Hematopoietic multipotent progenitor cell treated with erythropoietin and hydrocortisone succinate and interleukin-3 and kit ligand, for 15 days (in vitro differentiated cells): Measurements from ENCODE around the gene MC1R.
"Not testable (repeated sequence)": the region's sequence is repeated elsewhere in the genome, so short reads cannot be mapped to it uniquely, and the experiment has no call there.

Experiments used
- DNase-seq: peaks from one replicate; pipeline ENCODE4 v3.0.0-alpha.2; 2015; ENCODE audit warnings: low spot score

Gene MC1R

DNA sequence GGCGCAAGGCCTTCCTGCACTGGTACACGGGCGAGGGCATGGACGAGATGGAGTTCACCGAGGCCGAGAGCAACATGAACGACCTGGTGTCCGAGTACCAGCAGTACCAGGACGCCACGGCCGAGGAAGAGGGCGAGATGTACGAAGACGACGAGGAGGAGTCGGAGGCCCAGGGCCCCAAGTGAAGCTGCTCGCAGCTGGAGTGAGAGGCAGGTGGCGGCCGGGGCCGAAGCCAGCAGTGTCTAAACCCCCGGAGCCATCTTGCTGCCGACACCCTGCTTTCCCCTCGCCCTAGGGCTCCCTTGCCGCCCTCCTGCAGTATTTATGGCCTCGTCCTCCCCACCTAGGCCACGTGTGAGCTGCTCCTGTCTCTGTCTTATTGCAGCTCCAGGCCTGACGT lies 17.0 kb downstream of the MC1R start:
- not testable (repeated sequence) for DNase-seq

DNA sequence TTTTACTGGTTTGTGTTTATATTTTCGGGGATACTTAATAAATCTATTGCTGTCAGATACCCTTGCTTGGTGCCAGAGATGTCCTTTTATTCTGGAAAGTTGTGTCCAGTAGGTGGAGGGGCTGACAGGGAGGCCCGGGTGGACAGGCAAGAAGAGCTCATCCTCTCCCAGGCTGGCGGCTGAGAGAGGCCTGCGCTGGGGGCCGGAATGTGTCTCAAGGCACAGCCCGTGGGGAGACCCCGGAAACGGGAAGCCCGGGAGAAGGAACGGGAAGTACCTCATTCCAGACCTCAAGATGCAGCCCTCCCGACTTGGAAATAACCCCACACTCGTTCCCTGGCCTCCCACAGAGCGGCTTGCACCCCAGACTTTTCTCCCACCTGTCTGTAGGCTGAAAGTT lies 17.4 kb downstream of the MC1R start:
- no peak for DNase-seq

DNA sequence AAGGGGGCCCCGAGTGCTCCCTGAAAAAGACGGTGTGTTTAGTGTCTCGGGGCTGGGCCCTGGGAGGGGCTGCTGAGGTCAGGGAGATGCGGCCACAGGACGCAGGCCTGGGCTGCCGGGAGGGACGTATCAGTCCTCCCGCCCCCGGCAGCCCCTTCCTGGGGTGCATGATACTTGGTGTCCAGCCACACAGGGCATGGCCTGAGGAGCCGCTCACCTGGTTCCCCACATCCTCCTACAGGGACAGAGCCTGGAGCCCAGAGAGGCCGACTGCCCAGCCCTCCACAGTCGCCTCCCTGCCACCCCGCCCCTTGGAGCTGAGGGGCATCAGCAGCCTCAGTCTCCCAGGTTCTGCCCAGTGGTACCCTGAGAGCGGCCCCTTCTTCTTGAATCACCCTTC lies 17.8 kb downstream of the MC1R start:
- no peak for DNase-seq

DNA sequence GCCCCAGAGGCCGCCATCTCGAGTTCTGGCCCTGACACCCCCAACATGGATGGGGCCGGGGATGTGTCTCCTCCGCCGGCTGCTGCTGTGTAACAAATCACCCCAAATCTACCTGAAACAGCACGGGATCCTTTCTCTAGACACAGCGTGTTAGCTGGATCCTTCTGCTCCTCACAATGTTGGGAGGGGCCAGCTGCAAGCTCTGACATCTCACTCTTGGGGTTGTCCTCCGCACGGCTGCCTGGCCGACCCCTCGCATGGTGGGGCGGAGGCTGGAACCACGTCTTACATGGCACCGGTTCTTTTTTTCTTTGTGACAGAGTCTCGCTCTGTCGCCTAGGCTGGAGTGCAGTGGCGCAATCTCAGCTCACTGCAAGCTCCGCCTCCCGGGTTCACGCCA lies 18.3 kb downstream of the MC1R start:
- no peak for DNase-seq

DNA sequence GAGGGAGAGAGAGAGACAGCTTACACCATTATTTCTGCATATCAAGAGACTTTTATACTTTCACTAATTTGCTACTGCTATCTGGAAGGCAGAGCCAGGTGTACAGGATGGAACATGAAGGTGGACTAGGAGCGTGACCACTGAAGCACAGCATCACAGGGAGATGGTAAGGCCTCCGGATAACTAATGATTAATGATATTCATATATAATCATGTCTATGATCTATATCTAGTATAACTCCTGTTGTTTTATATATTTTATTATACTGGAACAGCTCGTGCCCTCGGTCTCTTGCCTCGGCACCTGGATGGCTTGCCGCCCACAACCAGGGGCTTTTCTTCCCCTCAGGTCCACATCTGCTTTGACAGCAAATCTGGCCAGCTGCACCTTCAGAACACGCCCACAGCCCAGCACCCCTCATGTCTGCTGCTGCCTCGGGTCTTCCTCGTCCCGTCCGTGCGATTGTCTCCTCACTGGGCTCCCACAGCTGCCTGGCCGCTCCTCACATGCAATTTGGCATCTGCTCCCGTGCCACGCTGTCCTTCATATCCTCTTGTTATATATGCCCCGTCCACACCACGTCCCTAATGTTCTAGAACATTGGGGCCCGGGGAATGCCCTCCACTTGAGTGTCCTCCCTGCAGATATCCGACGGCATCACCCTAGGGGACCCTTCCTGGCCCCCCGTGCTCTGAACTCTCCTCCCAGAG lies 19.7 kb downstream of the MC1R start:
- DNase-seq = no peak

DNA sequence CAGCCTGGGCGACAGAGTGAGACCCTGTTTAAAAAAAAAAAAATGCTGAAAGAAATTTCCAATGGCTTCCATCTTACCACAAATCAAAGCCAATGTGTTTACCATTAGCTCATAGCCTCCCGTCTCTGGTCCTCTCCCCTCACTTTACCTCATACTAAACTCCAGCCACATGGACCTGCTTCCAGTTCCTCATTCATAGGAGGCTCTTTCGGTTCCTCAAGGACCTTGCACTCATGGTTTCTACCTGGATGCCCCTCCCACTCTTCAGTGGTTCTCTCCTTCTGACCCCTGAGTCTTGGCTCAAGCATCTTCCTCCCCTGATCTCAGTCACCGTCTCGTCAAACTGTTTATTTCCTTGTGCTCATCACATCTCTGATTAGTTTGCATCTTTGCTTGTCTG lies 26.1 kb downstream of the MC1R start:
- DNase-seq = no peak

DNA sequence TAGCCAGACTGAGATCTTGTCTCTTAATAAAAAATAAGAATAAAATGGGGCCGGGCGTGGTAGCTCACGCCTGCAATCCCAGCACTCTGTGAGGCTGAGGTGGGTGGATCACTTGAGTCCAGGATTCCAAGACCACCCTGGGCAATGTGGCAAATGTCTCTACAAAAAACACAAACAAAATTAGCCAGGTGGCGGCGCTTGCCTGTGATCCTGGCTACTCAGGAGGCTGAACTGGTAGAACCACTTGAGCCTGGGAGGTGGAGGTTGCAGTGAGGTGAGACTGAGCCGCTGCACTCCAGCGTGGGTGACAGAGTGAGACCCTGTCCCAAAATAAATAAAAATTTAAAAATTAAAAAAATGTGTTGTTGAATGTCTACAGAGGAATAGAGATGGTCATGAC lies 27.0 kb downstream of the MC1R start:
- DNase-seq = no peak

DNA sequence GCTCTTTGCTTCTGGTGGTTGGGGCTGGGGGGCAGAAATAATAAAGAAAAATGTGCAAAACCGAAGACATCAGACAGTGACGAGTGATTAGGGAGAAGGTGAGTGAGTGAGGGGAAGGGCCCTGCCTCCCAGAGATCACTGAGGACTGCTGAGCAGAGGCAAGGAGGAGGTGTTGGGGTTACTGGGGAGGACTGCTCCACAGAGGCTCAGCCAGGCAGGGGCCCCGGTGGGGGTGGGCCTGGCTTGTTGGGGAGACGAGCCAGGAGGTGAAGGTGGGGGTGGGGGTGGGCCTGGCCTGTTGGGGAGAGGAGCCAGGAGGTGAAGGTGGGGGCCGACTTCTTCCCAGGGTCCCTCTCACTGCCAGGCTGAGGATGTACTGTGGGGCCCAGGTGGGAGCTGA lies 27.9 kb downstream of the MC1R start:
- no peak for DNase-seq

DNA sequence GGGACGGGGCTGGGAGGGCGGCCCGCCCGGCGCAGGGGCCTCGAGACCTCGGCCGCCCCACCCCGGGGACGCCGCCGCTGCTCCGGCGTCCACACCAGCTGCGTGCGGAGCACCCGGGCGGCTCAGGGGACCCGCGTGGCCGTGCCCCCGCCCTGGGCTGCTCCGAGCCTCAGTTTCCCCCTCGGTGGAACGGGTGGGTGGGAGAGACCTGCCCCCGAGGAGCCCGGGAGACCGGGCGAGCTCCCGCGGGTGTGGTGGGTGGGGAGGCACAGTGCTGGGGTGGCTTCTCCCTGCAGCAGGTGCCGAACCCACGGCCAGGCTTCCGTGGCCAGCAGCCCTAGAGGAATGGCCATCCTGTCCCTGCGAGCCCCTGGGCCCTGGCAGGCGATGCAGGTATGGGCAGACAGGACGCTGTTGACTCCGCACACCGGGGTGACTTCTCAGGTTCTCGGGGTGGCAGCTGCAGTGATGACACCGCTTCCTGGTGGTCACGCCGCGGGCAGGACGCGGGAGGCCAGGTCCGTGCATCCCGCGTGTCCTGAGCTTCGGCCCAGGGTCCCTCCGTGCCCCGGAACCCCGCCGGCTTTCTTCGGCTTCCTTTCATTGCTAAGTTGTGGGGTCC lies 30.6 kb downstream of the MC1R start:
- DNase-seq = no peak

DNA sequence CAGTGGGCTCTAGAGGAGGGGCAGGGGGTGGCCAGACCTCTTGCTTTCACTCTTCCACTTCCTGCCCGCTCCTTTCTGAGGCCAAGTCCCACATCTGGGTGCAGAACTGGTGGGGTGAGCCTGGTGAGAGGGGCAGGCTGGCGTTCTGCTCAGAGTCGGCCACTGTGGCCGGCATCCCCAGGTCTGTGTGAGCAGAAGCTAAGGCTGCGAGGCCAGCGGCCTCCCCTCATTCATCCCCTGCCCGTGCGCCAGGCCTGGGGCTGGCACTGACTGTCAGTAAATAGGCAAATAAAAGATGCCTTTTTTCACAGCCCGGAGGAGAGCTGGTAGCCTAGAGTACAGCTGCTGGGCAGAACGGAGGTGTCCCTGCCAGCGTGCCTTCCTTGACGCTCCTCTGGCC lies 31.1 kb downstream of the MC1R start:
- DNase-seq = no peak

DNA sequence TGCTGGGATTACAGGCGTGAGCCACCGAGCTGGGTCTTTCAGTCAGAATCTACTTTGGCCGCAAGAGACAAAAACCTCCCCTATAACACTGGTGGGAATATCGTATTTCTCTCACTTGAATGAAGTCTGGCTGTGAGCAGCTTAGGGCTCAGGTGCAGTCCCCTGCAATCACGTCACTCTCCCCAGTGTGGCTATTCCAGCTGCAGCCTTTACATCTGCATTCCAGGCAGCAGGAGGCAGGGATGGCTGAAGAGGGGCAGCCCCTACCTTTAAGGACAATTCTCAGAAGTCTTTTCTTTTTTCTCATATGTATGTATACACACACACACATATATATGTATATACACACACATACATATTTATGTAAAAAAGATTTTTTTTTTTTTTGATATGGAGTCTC lies 32.8 kb downstream of the MC1R start:
- DNase-seq = no peak

DNA sequence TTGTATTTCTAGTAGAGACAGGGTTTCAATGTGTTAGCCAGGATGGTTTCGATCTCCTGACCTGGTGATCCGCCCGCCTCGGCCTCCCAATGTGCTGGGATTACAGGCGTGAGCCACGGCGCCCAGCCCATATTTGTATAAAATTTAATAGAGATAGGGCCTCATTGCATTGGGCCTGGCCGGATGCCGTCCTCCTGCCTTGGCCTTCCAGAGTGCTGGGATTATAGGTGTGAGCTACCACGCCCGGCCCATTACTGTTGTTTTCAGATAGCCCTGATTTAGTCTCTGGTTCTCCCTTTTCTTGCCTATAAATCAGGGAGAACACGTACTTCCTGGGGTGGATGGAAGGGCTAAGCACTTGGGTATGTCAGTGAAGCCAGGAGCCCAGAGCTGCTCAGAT lies 33.4 kb downstream of the MC1R start:
- no peak for DNase-seq

DNA sequence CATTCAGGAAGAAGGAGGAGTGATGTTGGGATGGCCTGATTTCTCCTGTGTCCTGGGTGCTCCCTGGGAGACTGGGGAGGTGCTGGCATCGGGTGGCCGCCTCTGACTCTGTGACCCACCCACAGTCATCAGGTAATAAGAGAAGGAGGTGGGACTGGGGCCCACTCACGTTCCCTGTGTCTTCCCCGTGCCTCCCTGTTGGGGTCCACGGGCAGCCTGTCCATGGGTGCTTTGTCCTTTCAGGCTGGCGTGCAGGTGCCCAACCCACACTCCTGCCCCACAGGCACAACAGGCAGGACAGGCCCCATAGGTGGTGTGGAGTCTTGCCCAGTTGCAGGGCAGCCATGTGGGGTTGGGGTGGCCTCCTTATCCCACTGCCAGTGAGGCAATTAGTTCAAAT lies 33.9 kb downstream of the MC1R start:
- no peak for DNase-seq

DNA sequence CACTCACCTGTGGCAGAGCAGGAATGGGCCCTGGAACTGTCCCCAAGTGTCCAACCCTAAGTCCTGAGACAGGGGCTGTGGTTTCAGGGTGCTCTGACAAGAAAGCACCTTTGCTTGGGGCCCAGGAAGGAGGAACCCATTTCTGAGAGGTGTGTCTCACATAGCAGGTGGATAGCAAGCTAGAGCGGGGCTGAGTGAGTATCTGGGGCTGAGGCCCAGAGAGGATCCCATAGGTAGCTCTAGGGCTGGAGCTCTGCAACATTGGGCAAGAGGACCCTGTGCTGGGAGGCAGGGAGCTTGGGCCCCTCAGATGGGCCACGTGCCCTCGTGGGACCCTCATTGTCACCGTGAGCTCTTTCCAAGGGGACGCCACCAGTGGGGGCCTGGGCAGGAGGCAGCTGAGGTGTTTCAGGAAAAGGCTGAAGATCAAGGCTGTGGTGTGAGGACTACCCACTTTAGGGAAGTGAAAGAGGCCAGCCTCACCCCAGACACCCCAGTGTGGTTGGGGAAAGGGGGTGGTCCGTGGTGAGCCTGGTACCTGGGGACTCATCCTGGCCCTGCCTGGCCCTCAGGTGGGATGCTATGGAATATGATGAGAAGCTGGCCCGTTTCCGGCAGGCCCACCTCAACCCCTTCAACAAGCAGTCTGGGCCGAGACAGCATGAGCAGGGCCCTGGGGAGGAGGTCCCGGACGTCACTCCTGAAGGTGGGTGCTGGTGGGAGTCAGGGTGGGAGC lies 35.2 kb downstream of the MC1R start:
- no peak for DNase-seq

DNA sequence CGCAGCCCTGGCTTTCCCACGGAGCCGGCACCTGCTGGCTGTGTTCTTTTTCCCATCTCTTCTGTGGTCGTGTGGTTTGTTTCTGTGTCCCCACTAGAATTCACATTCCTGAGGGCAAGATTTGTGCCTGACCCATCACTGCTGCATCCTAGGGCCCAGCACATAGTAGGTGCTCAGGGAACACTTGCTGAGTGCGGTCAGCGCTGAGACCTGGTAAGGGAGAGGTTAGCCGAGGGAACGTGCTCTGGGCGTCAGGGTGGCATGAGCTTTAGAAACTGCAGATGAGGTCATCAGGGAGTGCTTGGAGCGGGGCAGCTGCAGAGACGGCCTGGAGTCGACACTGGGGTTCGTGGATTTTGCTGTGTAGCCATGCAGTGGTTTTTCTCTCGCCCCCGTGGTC lies 35.8 kb downstream of the MC1R start:
- DNase-seq = no peak

DNA sequence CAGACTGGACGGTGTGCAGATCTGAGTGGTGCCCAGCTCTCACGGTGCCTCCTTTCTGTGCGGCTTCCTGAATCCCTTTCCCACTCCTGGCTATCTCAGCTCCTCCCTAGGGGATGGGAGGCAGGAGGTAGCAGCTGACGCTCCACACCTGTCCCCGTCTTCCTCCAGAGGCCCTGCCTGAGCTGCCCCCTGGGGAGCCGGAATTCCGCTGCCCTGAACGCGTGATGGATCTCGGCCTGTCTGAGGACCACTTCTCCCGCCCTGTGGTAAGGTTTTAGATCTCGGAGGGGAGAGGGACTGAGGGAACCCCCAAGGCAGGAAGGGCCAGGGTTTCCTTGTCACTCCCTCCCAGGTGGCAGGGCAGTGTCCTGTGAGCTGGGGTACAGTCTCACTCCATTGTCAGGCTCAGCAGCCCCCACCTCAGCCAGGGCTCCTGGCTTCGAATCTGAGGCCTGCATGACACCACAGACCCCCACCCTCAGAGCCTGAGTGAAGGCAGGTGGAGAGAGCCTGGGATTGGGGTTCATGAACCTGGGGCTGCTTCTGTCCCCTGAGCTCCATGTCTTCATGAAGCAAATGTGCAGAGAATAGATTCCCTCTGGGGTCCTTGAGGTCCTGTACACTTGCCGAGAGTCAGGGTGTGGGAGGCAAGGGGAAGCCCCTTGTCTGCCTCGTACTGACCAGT lies 36.5 kb downstream of the MC1R start:
- no peak for DNase-seq

DNA sequence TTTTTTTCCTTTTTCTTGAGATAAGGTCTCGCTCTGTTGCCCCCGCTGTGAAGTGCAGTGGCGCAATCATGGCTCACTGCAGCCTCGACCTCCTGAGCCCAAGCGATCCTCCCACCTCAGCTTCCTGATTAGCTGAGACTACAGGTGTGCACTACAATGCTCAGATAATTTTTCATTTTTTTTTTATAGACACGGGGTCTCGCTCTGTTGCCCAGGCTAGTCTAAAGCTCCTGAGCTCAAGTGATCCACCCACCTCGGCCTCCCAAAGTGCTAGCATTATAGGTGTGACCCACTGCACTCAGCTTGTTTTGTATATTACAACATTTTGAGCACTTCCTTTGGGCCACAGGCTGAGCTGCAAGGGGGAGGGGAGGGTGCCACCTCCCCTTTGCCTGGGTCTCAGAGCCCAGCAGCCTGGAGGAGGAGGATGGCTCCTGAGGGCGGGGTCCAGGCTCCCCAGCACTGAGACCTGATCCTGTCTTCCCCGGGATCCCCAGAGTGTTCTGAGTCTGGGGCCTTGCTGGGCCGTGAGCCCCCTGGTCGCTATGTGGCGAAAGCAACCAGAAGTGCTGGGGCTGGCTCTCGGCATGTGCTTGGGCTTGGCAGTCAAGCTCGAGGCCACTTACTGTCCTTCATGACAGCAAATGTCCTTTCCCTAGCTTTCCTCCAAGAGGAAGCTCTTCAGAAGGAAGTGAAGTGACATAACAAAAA lies 38.0 kb downstream of the MC1R start:
- DNase-seq = no peak

DNA sequence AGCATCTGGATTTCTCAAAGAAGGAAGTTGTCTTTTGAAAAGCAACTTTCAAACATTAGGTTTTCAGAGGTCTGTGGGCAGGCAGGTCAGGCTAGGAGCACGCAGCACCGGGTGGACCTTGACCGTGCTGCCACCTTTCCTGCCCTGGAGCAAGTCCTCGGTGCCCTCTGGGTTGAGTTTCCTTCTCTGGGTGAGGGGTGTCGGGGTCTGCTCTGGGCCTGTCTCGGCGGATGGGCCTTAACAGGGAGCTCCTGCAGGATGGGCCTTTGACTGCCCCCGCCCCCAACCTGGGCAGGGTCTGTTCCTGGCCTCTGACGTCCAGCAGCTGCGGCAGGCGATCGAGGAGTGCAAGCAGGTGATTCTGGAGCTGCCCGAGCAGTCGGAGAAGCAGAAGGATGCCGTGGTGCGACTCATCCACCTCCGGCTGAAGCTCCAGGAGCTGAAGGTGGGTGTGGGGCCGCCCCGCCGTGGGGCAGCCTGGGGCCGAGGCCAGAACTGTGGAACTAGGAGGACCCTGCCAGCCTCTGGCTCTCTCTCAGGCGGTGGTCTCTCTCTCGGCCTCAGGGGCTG lies 38.6 kb downstream of the MC1R start:
- DNase-seq = no peak

DNA sequence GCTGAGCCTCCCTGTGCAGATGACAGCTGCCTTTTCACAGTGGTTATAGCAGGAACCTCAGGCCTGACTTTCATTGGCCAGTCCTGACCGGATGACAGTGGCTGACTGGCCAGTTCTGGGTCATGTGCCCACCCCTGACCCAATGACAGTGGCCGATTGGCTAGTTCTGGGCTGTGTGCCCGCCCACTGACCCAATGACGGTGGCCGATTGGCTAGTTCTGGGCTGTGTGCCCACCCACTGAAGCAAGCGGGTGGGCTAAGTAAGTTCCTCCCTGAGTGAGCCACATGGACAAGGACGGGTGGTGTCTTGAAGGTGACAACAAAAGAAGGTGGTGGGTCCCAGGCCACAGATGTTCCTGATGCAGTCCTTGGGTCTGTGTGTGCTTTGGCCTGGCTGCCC lies 39.4 kb downstream of the MC1R start:
- peak; percentile 8 for DNase-seq

DNA sequence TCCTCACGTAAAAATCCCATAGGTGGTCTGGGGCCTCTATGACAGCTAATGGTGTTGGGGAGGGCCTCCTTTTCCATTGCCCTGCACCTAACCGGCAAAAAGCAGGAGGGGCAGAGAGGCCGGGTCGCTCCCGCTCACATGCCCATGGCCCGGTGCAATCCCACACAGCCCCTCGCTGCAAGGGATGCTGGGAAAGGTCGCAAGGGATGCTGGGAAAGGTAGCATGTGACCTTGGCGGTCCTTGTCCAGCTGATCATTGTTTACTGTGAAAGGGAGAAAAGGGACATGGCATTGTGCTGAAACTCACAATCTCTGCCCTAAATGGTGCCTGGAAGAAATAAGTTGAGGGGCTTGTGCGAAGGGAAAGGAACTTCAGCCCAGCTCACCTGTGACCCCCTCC lies 39.9 kb downstream of the MC1R start:
- no peak for DNase-seq

DNA sequence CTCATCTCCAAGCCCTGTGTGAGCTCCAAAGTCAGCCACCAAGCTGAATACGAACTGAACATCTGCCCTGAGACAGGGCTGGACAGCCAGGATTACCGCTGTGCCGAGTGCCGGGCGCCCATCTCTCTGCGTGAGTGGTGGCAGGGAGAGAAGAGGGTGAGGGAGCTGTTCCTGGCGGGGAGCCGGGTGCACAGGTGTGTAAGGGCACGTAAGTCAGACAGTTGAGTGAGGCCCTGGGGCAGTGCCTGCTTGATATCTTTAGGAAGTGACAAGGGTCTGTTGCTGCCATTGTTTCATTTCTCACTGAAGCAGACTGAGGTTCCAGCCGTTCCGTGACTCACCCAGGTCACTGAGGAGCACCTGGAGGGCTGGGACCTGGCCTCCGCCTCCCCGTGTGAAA lies 42.3 kb downstream of the MC1R start:
- DNase-seq = no peak

DNA sequence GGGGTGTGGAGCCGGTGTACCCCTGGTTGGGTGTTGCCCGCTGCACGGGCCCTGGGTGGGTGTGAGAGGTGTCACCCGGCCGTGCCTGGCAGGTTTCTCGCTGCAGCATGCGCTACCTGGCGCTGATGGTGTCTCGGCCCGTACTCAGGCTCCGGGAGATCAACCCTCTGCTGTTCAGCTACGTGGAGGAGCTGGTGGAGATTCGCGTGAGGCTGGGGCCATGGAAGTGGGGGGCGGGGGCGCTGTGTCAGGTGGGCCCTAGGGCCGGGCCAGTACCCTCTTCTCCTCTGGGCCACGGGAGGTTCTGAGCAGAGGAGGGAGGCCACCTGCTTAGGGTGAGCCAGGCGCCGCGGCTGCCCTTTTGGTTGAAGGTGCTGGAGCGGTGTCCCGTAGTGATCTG lies 43.3 kb downstream of the MC1R start:
- no peak for DNase-seq
